HepG2 (cell line): ENCODE data around the gene RTN4. TPM values are rescaled to one million over a fixed set of nuclear protein-coding genes. Genes with fewer than 3 reads are reported as not detected.

ENCODE experiments used
- ATAC-seq: fragments of 200-7000 bp; cut with Tn5 transposase; 3 replicates; pipeline ENCODE4 v1.9.1; 2020; ENCODE audit warnings: mild to moderate bottlenecking, moderate library complexity
- BruUV-seq: library from RNA; stranded (reverse); fragments of 400-500 nt; replicated peaks from 2 replicates; lab custom pipeline; 2021; lab: Mats Ljungman, UMichigan
- CTCF ChIA-PET: fragments of 300-600 bp; formaldehyde crosslinking; extraction: SDS; loops from one replicate; lab custom pipeline; 2021; ENCODE audit warnings: low total read pairs, inconsistent platforms, low intra/inter-chr PET ratio; lab: Yijun Ruan, JAX
- POLR2A ChIA-PET: fragments of 350-600 bp; sonication (Branson Sonifier 250); formaldehyde crosslinking; loops from one replicate; lab custom pipeline; 2020; ENCODE audit warnings: antibody characterized with exemption, inconsistent platforms; lab: Yijun Ruan, JAX
- DNase-seq: peaks from one replicate; pipeline ENCODE4 v3.0.0-alpha.2; 2015; ENCODE audit warnings: low spot score
- FAIRE-seq: peaks from 3 replicates; lab custom pipeline; 2011; peaks lifted over from hg19 to GRCh38; lab: Jason Lieb, UNC
- H2AFZ ChIP-seq: one replicate; pipeline ENCODE4 v1.6.1; 2011; ENCODE audit warnings: low read length, inconsistent platforms
- H3K27ac ChIP-seq: fragments of 300-600 bp; 3 replicates; pipeline ENCODE4 v1.8.0; 2011; ENCODE audit warnings: mixed run types, mild to moderate bottlenecking, mixed read lengths, low read length, inconsistent platforms; ENCODE audit not compliant: insufficient read depth; ENCODE audit errors: extremely low read length
- H3K27me3 ChIP-seq, 2 experiments: fragments of 200-600 bp in 1 of 2; 2 replicates in 1 of 2; 3 replicates in 1 of 2; pipeline versions ENCODE4 v1.6.0 to v1.8.0; 2011; ENCODE audit warnings: low read length in 2 of 2, mild to moderate bottlenecking in 2 of 2, moderate library complexity in 2 of 2, inconsistent platforms in 1 of 2; ENCODE audit not compliant: insufficient read depth in 2 of 2, control insufficient read depth in 1 of 2
- H3K36me3 ChIP-seq, 2 experiments: fragments of 200-600 bp in 1 of 2; replicated peaks in 1 of 2; 2 replicates in 1 of 2; 3 replicates in 1 of 2; pipeline versions ENCODE4 v1.5.1 to v1.8.0; 2011; ENCODE audit warnings: low read length in 2 of 2, inconsistent platforms in 1 of 2; ENCODE audit not compliant: insufficient read depth in 2 of 2, control insufficient read depth in 1 of 2
- H3K4me1 ChIP-seq: 2 replicates; pipeline ENCODE4 v1.5.1; 2012; ENCODE audit warnings: low read length, inconsistent platforms; ENCODE audit not compliant: insufficient read depth
- H3K4me2 ChIP-seq: 2 replicates; pipeline ENCODE4 v1.6.0; 2011; ENCODE audit warnings: low read depth, low read length, inconsistent platforms
- H3K4me3 ChIP-seq, 3 experiments: fragments of 200-600 bp in 1 of 3; sonication (generic), shearing (Covaris generic) in 1 of 3; replicated peaks in 1 of 3; 2 replicates each; pipeline ENCODE4 v1.5.1; 2011 to 2016; ENCODE audit warnings: low read length in 3 of 3, inconsistent platforms in 2 of 3, low read depth in 2 of 3, mild to moderate bottlenecking in 2 of 3, control low read depth in 1 of 3, mixed read lengths in 1 of 3; ENCODE audit not compliant: insufficient read depth in 1 of 3
- H3K79me2 ChIP-seq: one replicate; pipeline ENCODE4 v1.6.1; 2011; ENCODE audit warnings: low read length, inconsistent platforms; ENCODE audit not compliant: insufficient read depth
- H3K9ac ChIP-seq: 2 replicates; pipeline ENCODE4 v1.6.0; 2011; ENCODE audit warnings: mild to moderate bottlenecking, low read depth, low read length, inconsistent platforms; ENCODE audit not compliant: insufficient read depth
- H3K9me3 ChIP-seq: 2 replicates; pipeline ENCODE4 v1.5.1; 2012; ENCODE audit warnings: mild to moderate bottlenecking, low read length
- H4K20me1 ChIP-seq: 2 replicates; pipeline ENCODE4 v1.6.0; 2011; ENCODE audit warnings: inconsistent platforms, mild to moderate bottlenecking, low read length, moderate library complexity; ENCODE audit not compliant: insufficient read depth
- CEBPB ChIP-seq: IDR thresholded peaks from 2 replicates; pipeline ENCODE4 v1.6.1; 2011; ENCODE audit warnings: low read depth, low read length, improper control_type of control experiment, borderline replicate concordance
- ELF1 ChIP-seq: sonication (generic); formaldehyde crosslinking; IDR thresholded peaks from 2 replicates; pipeline ENCODE4 v1.4.0; 2020; ENCODE audit warnings: missing genetic modification reagents
- MAFG ChIP-seq: sonication (generic); formaldehyde crosslinking; IDR thresholded peaks from 2 replicates; pipeline ENCODE4 v1.5.1; 2020; ENCODE audit warnings: mild to moderate bottlenecking, missing genetic modification reagents
- PLRG1 ChIP-seq: fragments of 450-650 bp; conservative IDR thresholded peaks from 2 replicates; pipeline ENCODE4 v1.6.1; 2016
- PLSCR1 ChIP-seq: sonication (generic); formaldehyde crosslinking; IDR thresholded peaks from 2 replicates; pipeline ENCODE4 v1.5.0; 2020; ENCODE audit warnings: missing genetic modification reagents, mild to moderate bottlenecking, borderline replicate concordance
- ZFP1 ChIP-seq: IDR thresholded peaks from 2 replicates; pipeline ENCODE4 v1.6.1; 2016
- ZFP36L1 ChIP-seq: sonication (generic); formaldehyde crosslinking; IDR thresholded peaks from 2 replicates; pipeline ENCODE4 v1.8.0; 2022; ENCODE audit warnings: mild to moderate bottlenecking, missing genetic modification reagents, moderate library complexity
- ZNF547 ChIP-seq: sonication (generic); formaldehyde crosslinking; IDR thresholded peaks from 2 replicates; pipeline ENCODE4 v1.5.1; 2020; ENCODE audit warnings: mild to moderate bottlenecking, missing genetic modification reagents
- WGBS: methylation state at CpG from one replicate; pipeline ENCODE4 v1.1.6; 2017; ENCODE audit warnings: low lambda C conversion rate; 5-methylcytosine and 5-hydroxymethylcytosine counted together
- in situ Hi-C: cut with HindIII; loops from 2 replicates; pipeline ENCODE4 v1.10.0; 2017; ENCODE audit warnings: low pct_unique_long_range_greater_than_20kb; ENCODE audit not compliant: extremely low pct_ligation_motif_present
- intact Hi-C: fragments of 100-400 bp; cut with micrococcal nuclease; formaldehyde crosslinking; loops from one replicate; pipeline ENCODE4 v1.10.0; 2022; ENCODE audit not compliant: unreplicated experiment
- polyA plus RNA-seq, 8 experiments: library from polyadenylated mRNA; depleted of rRNA in 3 of 8; stranded (reverse) in 7 of 8; unstranded in 1 of 8; fragments of >200 nt; fragmentation: Illumina TruSeq in 4 of 8; extraction: Trizol in 4 of 8; gene quantifications; 2 replicates each; pipeline versions ENCODE4 v1.2.1 to v1.2.3, GENCODE V29; 2011 to 2016; ENCODE audit warnings: low read depth in 4 of 8, missing spikeins in 1 of 8, mixed read lengths in 1 of 8; ENCODE audit not compliant: insufficient read depth in 1 of 8
- total RNA-seq, 5 experiments: library from RNA; depleted of rRNA; stranded (reverse); fragments of >200 nt; fragmentation: Illumina TruSeq; extraction: Trizol; gene quantifications; 2 replicates each; pipeline ENCODE4 v1.2.3, GENCODE V29; 2016; ENCODE audit warnings: low read depth in 1 of 5

The RTN4 gene
- total and polyA plus RNA-seq, 2 of the 13 experiments (the other 11 are each of a cell fraction or from before 2014, with no cell fraction given) = 98.4 to 133 TPM

GRCh38 chr2:55084641-55085040 lies 34.4 kb upstream of the RTN4 start:
- TF ChIP-seq CEBPB (peak; percentile 72), MAFG (CRISPR knock-in tag) (no peak)
- WGBS = 38% methylated on average over 3 of the region's 3 CpGs
- FAIRE-seq = no peak
- no peak overlapping the region for H3K9ac ChIP-seq
- ChIA-PET POLR2A (interaction anchor here (1.8 kb wide), 1 partner anchor 16 kb away, joined by 4 read pairs; no protein-coding TSS in a partner anchor), CTCF (no interaction called here)
- intact Hi-C loops (no loop called here), in situ Hi-C loops (no loop called here)
- no peaks in the 10 kb centered on the region for H3K36me3 ChIP-seq
- DNase-seq = no peak
- no peak overlapping the region for H2AFZ ChIP-seq
- H3K79me2 ChIP-seq = no peaks in the 10 kb centered on the region
- no peak overlapping the region for H3K4me2 ChIP-seq
- no peaks in the 10 kb centered on the region for H3K9me3 ChIP-seq
- ATAC-seq = no peak
- no peak overlapping the region for H3K4me3 ChIP-seq
- no TSS peak for BruUV-seq
- 0 out of 2 replicates have a peak, but pooled peaks cover 5% of the 10 kb centered on the region for H3K4me1 ChIP-seq
- H3K27ac ChIP-seq = no peak overlapping the region
- no peaks in the 10 kb centered on the region for H4K20me1 ChIP-seq
- H3K27me3 ChIP-seq = peaks cover 0 to 5% of the 10 kb centered on the region in 2 experiments; a peak in 2 of 5 replicates

GRCh38 chr2:55080204-55080738 lies 30.0 kb upstream of the RTN4 start:
- Histone ChIP-seq H3K27ac (no peak overlapping the region), H3K27me3 (no peaks in the 10 kb centered on the region)
- TF ChIP-seq ZFP36L1 (CRISPR knock-in tag) (no peak), PLRG1 (no peak), ZFP1 (CRISPR knock-in tag) (peak; percentile 82; the same call in 1 of the 2 replicates), ZNF547 (CRISPR knock-in tag) (no peak), ELF1 (CRISPR knock-in tag) (no peak), PLSCR1 (CRISPR knock-in tag) (no peak)
- TF ChIP-seq, all 625 proteins: peak for 1
- no peaks in the 10 kb centered on the region for H3K9me3 ChIP-seq
- in situ Hi-C loops (no loop called here), intact Hi-C loops (no loop called here)
- POLR2A ChIA-PET = no interaction called here
- H3K79me2 ChIP-seq = no peaks in the 10 kb centered on the region
- H3K4me2 ChIP-seq = no peak overlapping the region
- H3K9ac ChIP-seq = no peak overlapping the region
- H3K4me1 ChIP-seq = 0 out of 2 replicates have a peak, but pooled peaks cover 5% of the 10 kb centered on the region
- CTCF ChIA-PET = no interaction called here
- no peaks in the 10 kb centered on the region for H3K36me3 ChIP-seq
- 34% methylated on average over 7 of the region's 7 CpGs for WGBS
- H2AFZ ChIP-seq = no peak overlapping the region
- no peaks in the 10 kb centered on the region for H4K20me1 ChIP-seq
- BruUV-seq = no TSS peak
- H3K4me3 ChIP-seq = no peak overlapping the region
- ATAC-seq (no peak), FAIRE-seq (no peak), DNase-seq (no peak)
